Smooth muscle cell (in vitro differentiated cells): ENCODE results near the gene XYLT1. TPM values are rescaled to one million over a fixed set of nuclear protein-coding genes. Genes with fewer than 3 reads are reported as not detected.

Source experiments
- DNase-seq: peaks from one replicate; lab custom pipeline; 2025; ENCODE audit not compliant: unreplicated experiment; lab: John Stamatoyannopoulos, UW
- H2AFZ ChIP-seq: fragments of 200-600 bp; sonication (generic); 2 replicates; pipeline ENCODE4 v1.6.0; 2016; ENCODE audit warnings: antibody characterized with exemption, low read depth, mild to moderate bottlenecking
- H3F3A ChIP-seq: fragments of 200-600 bp; sonication (generic); 2 replicates; pipeline ENCODE4 v1.6.0; 2017; ENCODE audit warnings: antibody characterized with exemption, low read depth
- H3K27ac ChIP-seq: fragments of 200-600 bp; sonication (generic); 2 replicates; pipeline ENCODE4 v1.5.1; 2016; ENCODE audit warnings: low read depth, mild to moderate bottlenecking
- H3K27me3 ChIP-seq: fragments of 200-600 bp; sonication (generic); 2 replicates; pipeline ENCODE4 v1.6.1; 2016; ENCODE audit warnings: low read depth, mild to moderate bottlenecking
- H3K36me3 ChIP-seq: fragments of 200-600 bp; sonication (generic); 2 replicates; pipeline ENCODE4 v1.5.1; 2016; ENCODE audit warnings: low read depth
- H3K4me1 ChIP-seq: fragments of 200-600 bp; sonication (generic); 2 replicates; pipeline ENCODE4 v1.5.1; 2016; ENCODE audit warnings: low read depth
- H3K4me2 ChIP-seq: fragments of 200-600 bp; sonication (generic); 2 replicates; pipeline ENCODE4 v1.6.0; 2016; ENCODE audit warnings: mild to moderate bottlenecking
- H3K4me3 ChIP-seq: fragments of 200-600 bp; sonication (generic); 2 replicates; pipeline ENCODE4 v1.5.1; 2016; ENCODE audit warnings: mild to moderate bottlenecking
- H3K79me2 ChIP-seq: fragments of 200-600 bp; sonication (generic); 2 replicates; pipeline ENCODE4 v1.6.0; 2016; ENCODE audit warnings: low read depth, mild to moderate bottlenecking
- H3K9ac ChIP-seq: fragments of 200-600 bp; sonication (generic); 2 replicates; pipeline ENCODE4 v1.6.0; 2016; ENCODE audit warnings: low read depth
- H3K9me3 ChIP-seq: fragments of 200-600 bp; sonication (generic); replicated peaks from 2 replicates; pipeline ENCODE4 v1.5.1; 2016; ENCODE audit warnings: low read depth
- H4K20me1 ChIP-seq: fragments of 200-600 bp; sonication (generic); 2 replicates; pipeline ENCODE4 v1.6.0; 2016; ENCODE audit warnings: low read depth
- CTCF ChIP-seq: fragments of 200-600 bp; sonication (generic); IDR thresholded peaks from 2 replicates; pipeline ENCODE4 v1.5.1; 2017; ENCODE audit warnings: borderline replicate concordance, mild to moderate bottlenecking, antibody characterized with exemption; ENCODE audit not compliant: insufficient read depth, poor library complexity, severe bottlenecking
- WGBS: methylation state at CpG from one replicate; pipeline ENCODE4 v1.1.7; 2016; ENCODE audit warnings: low lambda C conversion rate; 5-methylcytosine and 5-hydroxymethylcytosine counted together
- polyA plus RNA-seq: library from polyadenylated mRNA; unstranded; fragments of >200 nt; fragmentation: Nextera tagmentation; extraction: Ambion mirVana; gene quantifications from 2 replicates; pipeline ENCODE4 v1.2.1, GENCODE V29; 2016
- total RNA-seq: library from RNA; depleted of rRNA; stranded (reverse); fragments of >200 nt; gene quantifications from 2 replicates; pipeline ENCODE4 v1.2.3, GENCODE V29; 2014

XYLT1 gene
- total and polyA plus RNA-seq, 2 experiments from 2014 or later = 9.5 to 19.9 TPM

GRCh38 chr16:17067882-17068281, 402.9 kb downstream of the XYLT1 start:
- WGBS = 96% methylated on average over 4 of the region's 4 CpGs

GRCh38 chr16:17063201-17064139, 407.3 kb downstream of the XYLT1 start:
- Histone ChIP-seq H3K27me3 (no peaks in the 10 kb centered on the region), H3K79me2 (no peaks in the 10 kb centered on the region), H3K9ac (no peak overlapping the region), H3K4me2 (no peak overlapping the region), H3K9me3 (no peaks in the 10 kb centered on the region), H2AFZ (no peak overlapping the region), H3K27ac (no peak overlapping the region), H3K4me1 (no peaks in the 10 kb centered on the region), H3K4me3 (no peak overlapping the region), H3K36me3 (no peaks in the 10 kb centered on the region), H3F3A (no peaks in the 10 kb centered on the region), H4K20me1 (no peaks in the 10 kb centered on the region)
- WGBS = 84% methylated on average over 11 of the region's 11 CpGs
- DNase-seq = no peak
- TF ChIP-seq CTCF = no peak

More at GRCh38 chr16:17067882-17068281, 402.9 kb downstream of the XYLT1 start:
- no peaks in the 10 kb centered on the region for H3F3A ChIP-seq
- H3K4me2 ChIP-seq = no peak overlapping the region
- H4K20me1 ChIP-seq = no peaks in the 10 kb centered on the region
- no peak overlapping the region for H3K9ac ChIP-seq
- H2AFZ ChIP-seq = no peak overlapping the region
- H3K27me3 ChIP-seq = no peaks in the 10 kb centered on the region
- H3K4me1 ChIP-seq = peaks cover 7% of the 10 kb centered on the region
- H3K9me3 ChIP-seq = no peaks in the 10 kb centered on the region
- no peak for TF ChIP-seq CTCF
- H3K36me3 ChIP-seq = no peaks in the 10 kb centered on the region
- DNase-seq = no peak
- no peaks in the 10 kb centered on the region for H3K79me2 ChIP-seq
- H3K4me3 ChIP-seq = no peak overlapping the region
- no peak overlapping the region for H3K27ac ChIP-seq

- Histone ChIP-seq H3K79me2 (no peaks in the 10 kb centered on the region), H3K27me3 (no peaks in the 10 kb centered on the region), H4K20me1 (no peaks in the 10 kb centered on the region), H3K4me2 (no peak overlapping the region), H3K4me3 (no peak overlapping the region), H3K27ac (no peak overlapping the region), H3K9me3 (no peaks in the 10 kb centered on the region), H3K36me3 (no peaks in the 10 kb centered on the region), H2AFZ (no peak overlapping the region), H3K4me1 (no peaks in the 10 kb centered on the region), H3F3A (no peaks in the 10 kb centered on the region), H3K9ac (no peak overlapping the region)
- DNase-seq = no peak
- no peak for TF ChIP-seq CTCF
- WGBS = 87% methylated on average over 6 of the region's 6 CpGs
These were observed 408.1 kb downstream of the XYLT1 start for GRCh38 chr16:17062676-17063075.

- Histone ChIP-seq H3K9me3 (no peaks in the 10 kb centered on the region), H3K79me2 (no peaks in the 10 kb centered on the region), H3K9ac (no peak overlapping the region), H3F3A (no peaks in the 10 kb centered on the region), H3K36me3 (no peaks in the 10 kb centered on the region), H3K4me1 (no peaks in the 10 kb centered on the region), H3K4me3 (no peak overlapping the region), H3K27me3 (no peaks in the 10 kb centered on the region), H2AFZ (no peak overlapping the region), H3K27ac (no peak overlapping the region), H3K4me2 (no peak overlapping the region), H4K20me1 (no peaks in the 10 kb centered on the region)
- DNase-seq = no peak
- TF ChIP-seq CTCF = no peak
- 98% methylated on average over 2 of the region's 2 CpGs for WGBS
These were observed 409.4 kb downstream of the XYLT1 start for GRCh38 chr16:17061326-17061725.
